GM18858 (cell line): ENCODE data around the gene ALDH1A2.
"Not testable (repeated sequence)": the region's sequence is repeated elsewhere in the genome, so short reads cannot be mapped to it uniquely, and the experiment has no call there.

Experiments used
- ATAC-seq: cut with Tn5 transposase; IDR thresholded peaks from one replicate; pipeline ENCODE4 v1.9.1; 2021; ENCODE audit not compliant: unreplicated experiment

ALDH1A2 gene

DNA sequence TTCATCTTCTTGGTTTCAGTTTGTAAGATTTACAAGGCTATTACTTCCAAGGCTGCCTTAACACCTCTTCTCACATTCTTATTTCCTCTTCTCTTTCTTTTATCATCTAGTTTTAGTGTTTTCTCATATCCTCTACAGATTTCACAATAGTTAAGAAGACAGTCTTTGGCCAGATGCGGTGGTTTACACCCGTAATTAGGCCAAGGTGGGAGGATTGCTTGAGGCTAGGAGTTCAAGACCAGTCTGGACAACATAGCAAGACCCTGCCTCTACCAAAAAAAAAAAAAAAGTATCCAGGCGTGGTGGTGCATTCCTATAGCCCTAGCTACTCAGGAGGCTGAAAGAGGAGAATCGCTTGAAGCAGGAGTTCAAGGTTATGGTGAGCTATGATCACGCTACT is 3.5 kb upstream of the ALDH1A2 start:
- no peak for ATAC-seq

DNA sequence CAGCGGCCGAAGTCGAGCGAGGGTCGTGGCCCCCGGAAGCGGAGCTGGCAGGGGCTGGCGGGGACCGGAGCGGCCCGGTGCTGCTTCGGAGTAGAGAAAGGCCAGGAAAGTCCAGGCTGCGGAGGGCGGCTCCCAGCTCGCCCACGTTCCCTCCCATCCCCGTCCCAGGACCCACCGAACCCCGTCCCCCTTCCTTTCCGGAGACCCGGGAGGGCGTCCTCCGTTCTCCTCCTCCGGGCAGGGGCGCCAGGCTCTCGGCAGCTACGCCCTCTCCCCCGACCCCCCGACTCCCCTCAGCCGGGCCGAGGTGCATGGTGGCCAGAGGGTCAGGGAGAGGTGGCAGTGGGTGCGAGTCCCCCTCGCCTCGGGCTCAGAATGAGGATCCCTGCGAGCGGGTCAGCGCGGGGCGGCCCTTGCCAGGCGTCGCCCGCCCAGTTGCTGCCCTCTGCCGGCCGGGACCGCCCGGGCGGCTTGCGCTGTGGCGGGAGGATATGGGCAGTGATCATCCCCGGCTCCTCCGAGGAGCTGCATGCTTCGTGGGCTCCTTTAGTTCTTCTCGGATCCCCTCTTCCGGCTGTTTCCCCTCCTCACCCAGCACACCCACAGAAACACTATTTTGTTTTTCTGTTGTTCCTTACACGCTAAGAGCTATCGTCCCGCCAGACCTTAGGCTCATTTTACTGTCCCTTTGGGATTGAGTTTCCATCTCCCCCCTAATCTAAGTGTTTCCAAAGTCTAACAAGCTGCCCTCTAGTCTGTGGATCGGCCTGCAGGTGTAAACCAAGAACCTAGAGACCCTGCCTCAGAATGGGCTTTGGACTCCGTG is 744 bp upstream of the ALDH1A2 start:
- no peak for ATAC-seq

DNA sequence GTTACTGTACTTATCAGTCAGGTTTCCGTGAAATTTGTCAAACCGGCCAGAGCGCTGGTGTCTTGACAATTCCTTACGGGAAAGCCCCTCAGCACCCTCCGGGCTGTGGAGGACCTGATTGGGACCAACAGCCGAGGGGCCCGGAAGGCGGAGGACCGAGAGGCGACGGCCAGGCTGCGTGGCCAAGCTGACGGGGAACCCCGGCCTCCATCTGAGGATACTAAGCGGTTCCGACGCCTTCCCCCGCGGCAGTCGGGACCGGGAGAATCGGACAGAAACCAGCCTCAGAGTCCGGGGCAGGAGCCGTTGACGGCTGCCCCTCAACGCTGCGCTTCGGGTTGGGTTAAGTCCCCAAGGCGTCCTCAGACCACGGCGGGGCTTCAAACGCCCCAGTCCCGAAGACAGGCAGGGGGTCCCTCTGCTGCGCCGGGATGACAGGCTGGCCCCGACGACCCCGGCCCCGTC is 499 bp downstream of the ALDH1A2 start:
- ATAC-seq, result no peak

DNA sequence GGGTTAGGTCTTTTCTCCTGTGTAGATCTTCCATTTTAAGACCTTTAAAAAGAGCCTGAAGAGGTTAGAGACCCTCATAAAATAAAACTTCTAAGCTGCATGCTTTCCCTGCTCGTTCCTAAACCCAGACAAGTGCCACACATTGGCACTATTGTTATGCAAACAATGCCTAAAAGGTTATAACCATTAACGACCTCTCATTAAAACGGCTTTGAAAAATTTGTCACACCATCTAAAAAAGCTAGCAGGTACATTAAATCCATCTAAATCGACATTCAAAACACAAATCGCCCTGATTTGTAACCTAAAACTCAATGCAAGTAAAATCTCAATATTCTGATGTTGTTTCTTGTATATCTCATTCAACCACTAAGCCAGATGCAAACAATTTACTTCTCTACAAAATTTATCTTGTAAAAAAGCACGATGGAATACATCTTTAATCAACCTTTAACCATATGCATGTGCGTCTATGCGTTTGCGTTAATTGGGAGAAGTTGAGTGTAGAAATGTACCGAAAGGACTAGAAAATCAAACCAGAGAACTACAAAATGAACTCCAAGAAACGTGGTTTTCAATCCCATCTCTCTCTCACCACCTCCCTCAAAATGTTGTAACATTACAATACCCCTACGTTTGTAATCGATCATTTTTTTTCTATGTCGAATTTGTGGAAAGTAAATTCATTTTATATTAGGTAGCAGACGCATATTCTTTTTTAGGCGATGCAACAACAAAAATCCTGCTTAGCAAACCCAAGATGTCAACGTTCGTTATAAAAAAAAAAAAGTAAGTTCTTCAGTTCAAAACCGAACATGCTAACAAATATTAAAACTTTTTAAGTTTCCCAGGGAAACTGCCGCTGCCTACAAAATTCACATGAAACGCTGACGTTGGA is 1.2 kb downstream of the ALDH1A2 start:
- ATAC-seq, result no peak

DNA sequence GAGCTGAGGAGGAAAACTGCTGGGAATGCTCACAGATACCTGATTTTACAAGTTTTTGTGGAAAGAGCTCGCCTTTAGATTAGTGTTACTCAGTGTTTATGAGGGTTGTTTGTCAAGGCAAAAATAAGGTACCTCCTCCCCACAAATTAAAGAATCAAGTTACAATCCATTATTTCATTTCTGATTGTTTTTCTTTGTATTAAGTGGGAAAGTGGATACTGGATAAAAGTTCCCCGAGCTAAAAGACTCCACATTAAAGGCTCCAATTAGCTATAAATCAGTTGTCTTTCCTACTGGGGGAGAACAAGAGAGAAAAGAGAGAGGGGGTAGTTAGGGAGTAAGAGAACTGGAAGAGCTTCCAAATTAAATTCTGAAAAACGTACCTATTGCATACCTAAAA is 1.9 kb downstream of the ALDH1A2 start:
- no peak for ATAC-seq

DNA sequence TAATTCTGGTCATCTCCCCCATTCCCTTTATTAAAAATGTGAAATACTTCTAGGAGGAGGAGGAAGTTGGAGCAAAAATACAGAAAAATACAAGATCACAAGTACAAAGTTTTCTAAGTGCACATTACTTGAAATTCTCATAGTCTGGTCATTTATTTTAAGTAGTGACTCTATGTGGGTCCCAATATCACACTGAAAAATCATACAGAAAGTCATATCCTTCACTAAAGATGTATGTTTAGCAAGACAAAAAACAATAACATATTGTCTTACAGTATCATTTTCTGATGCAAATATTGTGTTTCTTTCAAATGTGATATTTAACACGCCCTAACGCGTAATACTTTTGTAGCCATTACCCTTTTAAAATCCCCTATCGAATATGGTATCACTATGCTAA is 2.5 kb downstream of the ALDH1A2 start:
- no peak for ATAC-seq

DNA sequence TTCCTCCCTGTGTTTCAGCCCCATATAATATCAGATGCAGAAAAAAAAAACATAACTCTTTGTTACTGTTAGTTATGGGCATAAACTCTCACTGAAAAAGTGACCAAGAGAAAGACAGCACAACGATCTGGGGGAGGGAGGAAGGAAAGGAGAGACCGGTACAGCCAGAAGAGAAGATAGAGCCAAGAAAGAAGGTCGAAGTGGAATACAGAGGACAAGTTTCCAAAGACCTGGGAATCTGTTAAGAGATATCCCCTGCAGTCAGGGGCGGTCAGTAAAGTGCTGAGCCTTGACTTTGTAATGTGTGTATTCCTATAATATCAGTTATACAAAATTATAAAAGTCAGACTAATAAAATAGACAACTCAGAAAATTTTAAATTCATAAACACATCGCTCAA is 3.3 kb downstream of the ALDH1A2 start:
- no peak for ATAC-seq

DNA sequence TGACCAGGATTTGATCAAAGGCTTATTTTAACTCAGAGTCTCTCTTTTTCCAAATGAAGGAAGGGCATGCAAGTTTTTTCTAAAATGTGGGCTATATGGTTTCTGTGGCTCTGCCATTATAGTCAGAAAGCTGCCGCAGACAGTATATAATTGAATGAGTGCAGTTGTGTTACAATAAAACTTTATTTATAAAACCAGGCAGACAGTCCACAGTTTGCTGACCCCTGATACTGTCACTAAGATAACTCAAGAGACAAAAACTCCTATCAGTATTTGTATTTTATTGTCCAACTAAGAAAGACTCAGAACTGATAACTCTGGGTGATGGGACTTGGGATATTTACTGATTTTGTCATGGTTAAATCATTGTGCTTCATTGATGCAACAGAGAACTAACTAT is 4.9 kb downstream of the ALDH1A2 start:
- no peak for ATAC-seq

DNA sequence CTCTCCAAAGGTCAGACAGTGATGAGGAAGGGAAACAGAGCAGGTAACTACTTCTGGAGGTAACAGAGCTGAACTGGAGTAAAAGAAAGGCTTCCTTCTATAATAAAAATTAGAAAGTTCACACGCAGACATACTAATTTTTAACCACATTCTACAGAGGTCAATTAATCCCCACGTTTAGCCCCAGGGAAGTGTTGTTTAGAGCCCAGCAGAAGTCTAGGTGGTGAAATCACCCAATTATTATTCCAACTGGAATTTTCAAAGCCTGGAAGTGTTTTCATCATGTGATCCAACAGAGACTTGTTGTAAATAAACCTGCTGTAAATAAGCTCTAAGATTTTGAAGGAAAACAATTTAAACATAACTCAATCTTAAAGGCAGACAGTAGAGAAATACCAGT is 6.8 kb downstream of the ALDH1A2 start:
- ATAC-seq, result no peak

DNA sequence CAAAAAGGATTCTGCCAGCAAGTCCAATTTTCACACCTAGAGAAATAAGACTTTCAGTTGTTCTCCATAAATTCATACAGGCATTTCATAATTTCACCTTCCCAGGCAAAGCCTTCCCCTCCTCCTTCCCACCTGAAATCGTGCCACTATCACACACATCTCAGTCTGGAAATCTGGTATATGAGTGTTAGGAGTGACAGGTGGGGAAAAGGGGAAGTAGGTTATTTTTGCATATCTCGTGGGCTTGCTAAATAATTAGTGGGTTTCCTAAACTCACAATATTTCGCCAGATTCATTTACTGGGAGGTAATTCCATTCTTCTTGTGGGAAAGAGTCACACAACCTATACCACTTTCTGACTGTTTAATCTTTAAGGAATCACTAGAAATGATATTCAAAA is 7.4 kb downstream of the ALDH1A2 start:
- no peak for ATAC-seq

DNA sequence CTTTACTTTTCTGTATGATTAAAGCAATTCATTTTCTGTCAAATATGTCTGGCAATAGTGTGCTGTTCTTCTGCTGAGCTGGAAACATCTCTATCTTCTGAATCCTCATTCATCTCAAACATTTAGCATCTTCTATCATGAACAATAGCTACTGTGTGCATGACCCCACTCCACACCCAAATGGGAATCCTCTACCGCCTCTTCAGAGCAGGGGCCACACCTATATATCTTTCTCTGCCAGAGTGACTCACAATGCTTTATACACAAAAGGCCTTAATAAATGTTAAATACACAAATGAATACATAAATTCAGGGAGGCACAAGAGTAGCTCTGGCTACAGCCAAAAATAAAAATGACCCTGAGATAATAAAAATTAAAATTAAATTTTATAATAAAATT is 8.0 kb downstream of the ALDH1A2 start:
- ATAC-seq, result no peak

DNA sequence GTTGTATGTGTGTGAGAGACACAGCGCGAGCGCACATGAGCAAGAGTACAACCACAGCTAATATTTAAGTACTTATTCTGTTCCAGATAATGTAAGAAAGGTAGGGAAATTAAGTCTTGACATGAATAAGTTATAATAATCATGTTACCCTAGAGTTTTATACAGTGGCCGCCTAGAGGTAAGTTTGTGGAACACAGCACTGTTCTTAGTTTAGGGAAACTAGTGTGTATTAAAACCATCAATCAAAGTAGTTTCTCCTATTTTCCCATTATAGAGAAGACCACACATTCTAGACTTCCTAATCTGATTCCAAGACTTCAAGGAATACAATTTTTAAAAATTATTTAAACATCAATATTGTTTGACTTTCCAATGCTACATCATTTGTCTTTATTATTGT is 9.5 kb downstream of the ALDH1A2 start:
- ATAC-seq, result no peak

DNA sequence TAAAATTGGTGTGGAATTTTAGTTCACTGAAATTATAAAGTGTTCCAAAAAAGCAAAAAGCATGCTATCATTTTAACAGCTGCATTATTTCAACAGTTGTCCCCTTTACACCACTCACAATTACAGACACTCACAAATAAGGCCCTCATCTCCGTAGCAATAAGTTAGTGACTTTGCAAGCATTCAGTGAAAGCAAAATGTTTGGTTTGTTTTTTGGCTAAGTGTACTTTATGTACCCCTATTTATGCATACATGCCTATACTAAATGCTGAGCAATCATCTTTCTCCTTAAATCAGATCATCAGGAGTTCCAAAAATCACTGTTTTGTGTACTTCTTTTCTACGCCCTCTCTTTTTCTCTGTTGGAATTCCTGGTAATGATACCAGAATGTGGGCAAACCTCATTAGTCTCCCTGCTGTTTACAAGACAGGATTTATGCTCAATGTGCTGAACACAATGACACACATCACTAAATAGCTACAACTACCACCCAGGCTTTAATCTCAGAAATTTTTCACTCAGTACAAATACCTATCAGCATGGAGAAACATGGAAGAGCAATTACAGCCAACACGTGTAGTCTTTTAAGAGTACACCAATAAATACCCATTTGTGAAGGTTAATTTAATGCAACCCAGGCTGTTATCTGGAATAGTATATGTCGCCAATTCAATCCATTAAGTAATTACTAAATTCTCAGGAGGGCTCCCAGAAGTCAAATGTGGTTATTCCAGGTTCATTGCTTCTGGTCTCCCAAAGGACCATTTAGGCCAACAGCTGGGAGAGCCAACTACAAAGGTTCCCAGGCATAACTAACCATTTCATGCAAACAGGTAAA is 12.0 kb downstream of the ALDH1A2 start:
- ATAC-seq, result no peak

DNA sequence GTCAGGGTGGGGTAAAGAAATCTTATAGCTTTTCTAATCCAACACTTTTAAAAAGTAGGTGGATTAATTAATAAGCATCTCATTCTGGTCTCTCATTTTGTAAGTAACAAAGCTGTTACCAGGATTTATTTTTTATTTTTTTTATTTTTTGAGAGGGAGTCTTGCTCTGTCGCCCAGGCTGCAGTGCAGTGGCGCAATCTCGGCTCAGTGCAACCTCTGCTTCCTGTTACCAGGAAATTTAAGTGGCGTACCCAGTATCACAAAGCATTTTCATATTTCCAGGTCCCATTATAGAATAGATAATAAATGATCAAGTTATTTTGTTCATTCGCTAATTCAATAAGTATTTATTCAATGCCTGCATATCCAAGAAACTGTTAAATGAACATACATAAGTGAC is 13.2 kb downstream of the ALDH1A2 start:
- ATAC-seq, result no peak

DNA sequence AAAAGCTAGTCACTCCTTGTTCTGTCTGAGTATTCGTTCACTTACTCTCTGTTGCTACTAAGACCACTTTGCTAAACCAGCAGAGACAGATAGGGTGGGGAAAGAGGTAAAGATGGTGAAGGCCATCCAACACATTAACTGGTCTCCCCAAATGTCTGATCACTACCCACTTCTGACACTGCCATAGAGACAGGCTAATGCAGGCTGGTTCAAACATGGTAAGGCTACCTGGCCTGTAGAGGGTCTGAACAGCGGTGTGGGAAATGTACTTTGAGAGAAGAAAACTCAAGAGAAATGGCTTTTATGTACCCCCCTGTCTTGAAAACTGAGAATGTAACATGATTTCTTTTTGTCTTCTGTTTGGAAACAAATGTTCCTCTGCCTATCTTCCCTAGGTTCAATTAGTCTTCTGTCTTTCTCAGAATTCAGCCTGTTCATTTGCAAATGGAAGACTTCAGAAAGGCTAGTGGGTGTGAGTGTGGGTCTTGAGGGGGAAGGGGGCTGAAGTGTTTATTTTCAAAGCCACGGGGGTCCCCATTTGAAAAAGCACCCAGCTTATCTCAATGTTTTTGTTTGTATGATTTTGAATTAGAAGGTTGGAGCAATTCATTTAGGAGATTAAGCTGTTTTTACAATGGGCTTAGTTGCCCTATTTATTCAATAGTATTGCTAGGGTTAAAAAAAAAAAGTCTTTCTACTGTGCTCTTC is 15.8 kb downstream of the ALDH1A2 start:
- no peak for ATAC-seq

DNA sequence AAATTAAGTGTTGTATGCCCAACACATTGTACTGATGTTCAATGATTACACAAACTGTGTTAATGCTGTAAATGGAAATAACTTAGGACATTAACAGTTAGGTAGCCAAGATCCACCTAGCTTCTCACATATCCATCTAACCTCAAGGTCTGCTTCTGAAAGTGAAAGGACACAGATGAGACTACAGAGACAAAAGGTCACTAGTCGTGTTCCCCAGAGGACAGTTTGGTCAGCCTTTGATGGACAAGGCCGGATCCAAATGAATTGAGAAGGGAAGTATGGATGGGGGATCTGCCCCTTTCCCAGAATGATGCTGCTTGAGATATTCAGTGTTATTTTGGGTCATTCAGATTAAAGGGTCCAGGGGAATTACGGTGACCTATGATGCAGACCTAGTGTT is 17.2 kb downstream of the ALDH1A2 start:
- ATAC-seq, result no peak

DNA sequence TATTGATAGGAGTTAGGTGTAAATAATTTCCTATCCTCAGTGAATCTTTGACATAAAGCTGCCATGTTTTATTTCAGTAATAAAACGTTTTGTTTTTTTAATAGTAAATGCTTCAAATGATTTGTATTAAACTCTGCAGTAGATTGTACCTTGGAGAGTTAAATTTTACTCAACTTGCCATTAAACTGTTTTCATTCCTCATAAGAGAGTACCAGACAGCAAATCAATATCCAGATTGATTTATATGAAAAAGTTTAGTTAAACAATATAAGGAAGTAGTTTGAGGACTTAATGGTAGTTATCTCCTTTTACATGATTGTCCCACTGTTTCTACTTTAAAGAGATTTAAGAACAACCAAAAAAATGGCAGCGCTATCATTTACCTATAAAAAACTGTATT is 18.4 kb downstream of the ALDH1A2 start:
- no peak for ATAC-seq

DNA sequence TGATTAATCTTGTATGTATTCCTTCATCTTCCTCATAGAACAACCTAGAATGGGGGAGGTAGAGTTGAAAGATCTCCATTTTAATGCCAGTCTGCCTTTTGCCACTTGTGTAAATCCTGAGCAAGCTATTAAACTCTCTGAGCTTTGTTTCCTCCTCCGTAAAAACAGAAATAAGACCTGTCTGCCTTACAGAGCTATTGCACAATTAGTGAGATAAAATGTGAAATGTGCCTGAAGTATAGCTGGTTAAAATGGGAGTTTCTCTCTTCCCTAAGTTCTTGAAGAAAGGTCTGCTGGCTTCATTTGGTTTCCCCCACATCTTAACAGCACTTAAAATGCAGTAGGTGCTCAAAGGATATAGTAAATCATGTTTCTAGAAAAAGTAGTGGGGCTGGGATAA is 19.0 kb downstream of the ALDH1A2 start:
- no peak for ATAC-seq

DNA sequence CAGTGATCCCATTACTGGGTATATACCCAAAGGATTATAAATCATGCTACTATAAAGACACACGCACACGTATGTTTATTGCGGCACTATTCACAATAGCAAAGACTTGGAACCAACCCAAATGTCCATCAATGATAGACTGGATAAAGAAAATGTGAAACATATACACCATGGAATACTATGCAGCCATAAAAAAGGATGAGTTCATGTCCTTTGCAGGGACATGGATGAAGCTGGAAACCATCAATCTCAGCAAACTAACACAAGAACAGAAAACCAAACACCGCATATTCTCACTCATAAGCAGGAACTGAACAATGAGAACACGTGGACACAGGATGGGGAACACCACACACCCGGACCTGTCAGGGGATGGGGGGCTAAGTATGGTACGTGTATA is 20.1 kb downstream of the ALDH1A2 start:
- not testable (repeated sequence) for ATAC-seq

DNA sequence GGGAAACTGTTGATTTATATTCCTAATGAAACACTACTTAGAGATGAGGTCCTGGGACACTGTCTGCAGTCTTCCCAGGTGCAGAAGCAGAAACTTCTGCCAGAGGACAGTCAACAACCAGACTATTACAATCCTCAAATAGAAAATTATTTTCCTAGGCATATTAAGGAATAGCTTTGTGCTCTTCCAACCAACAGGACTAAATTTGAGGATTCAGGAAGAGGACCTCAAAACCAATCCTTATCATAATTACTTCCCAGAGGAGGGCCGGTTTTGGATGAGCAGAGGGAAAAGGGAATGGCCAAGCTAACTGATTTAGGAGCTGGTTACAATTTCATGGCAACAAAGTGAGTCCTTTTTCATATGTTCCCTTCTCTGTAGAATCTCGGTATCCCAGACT is 21.0 kb downstream of the ALDH1A2 start:
- ATAC-seq, result no peak
